HEK293 (cell line): ENCODE data around the gene BCKDHA.

Experiments
- GLI2 ChIP-seq: fragments of 450-650 bp; formaldehyde crosslinking; IDR thresholded peaks from 2 replicates; pipeline ENCODE4; 2017; ENCODE audit warnings: missing biosample characterization, missing genetic modification characterization, low read depth, borderline replicate concordance
- GLIS2 ChIP-seq: fragments of 450-650 bp; formaldehyde crosslinking; IDR thresholded peaks from 2 replicates; pipeline ENCODE4 v1.5.1; 2016; ENCODE audit warnings: missing biosample characterization, missing genetic modification characterization
- IKZF3 ChIP-seq: fragments of 450-650 bp; IDR thresholded peaks from 2 replicates; pipeline ENCODE4 v1.5.0; 2018; ENCODE audit warnings: missing biosample characterization, mild to moderate bottlenecking, missing genetic modification characterization, moderate library complexity
- KLF10 ChIP-seq: fragments of 450-650 bp; IDR thresholded peaks from 2 replicates; pipeline ENCODE4 v1.5.1; 2018; ENCODE audit warnings: missing biosample characterization, mild to moderate bottlenecking, missing genetic modification characterization
- OSR2 ChIP-seq: fragments of 450-650 bp; formaldehyde crosslinking; IDR thresholded peaks from 2 replicates; pipeline ENCODE4 v1.5.1; 2016; ENCODE audit warnings: missing biosample characterization, missing genetic modification characterization
- PRDM6 ChIP-seq: fragments of 450-650 bp; formaldehyde crosslinking; IDR thresholded peaks from 2 replicates; pipeline ENCODE4 v1.5.1; 2017; ENCODE audit warnings: missing biosample characterization, missing genetic modification characterization
- ZBTB20 ChIP-seq: fragments of 450-650 bp; formaldehyde crosslinking; IDR thresholded peaks from 2 replicates; pipeline ENCODE4 v1.5.1; 2016; ENCODE audit warnings: missing biosample characterization, missing genetic modification characterization
- ZNF175 ChIP-seq: fragments of 450-650 bp; formaldehyde crosslinking; IDR thresholded peaks from 2 replicates; pipeline ENCODE4 v1.5.1; 2016; ENCODE audit warnings: missing biosample characterization, missing genetic modification characterization
- ZNF2 ChIP-seq: fragments of 450-650 bp; formaldehyde crosslinking; IDR thresholded peaks from 2 replicates; pipeline ENCODE4 v1.5.1; 2016; ENCODE audit warnings: missing biosample characterization, missing genetic modification characterization
- ZNF202 ChIP-seq: fragments of 450-650 bp; formaldehyde crosslinking; IDR thresholded peaks from 2 replicates; pipeline ENCODE4 v1.5.1; 2016; ENCODE audit warnings: missing biosample characterization, missing genetic modification characterization, borderline replicate concordance
- ZNF311 ChIP-seq: fragments of 450-650 bp; formaldehyde crosslinking; IDR thresholded peaks from 2 replicates; pipeline ENCODE4 v1.5.1; 2017; ENCODE audit warnings: missing biosample characterization, missing genetic modification characterization, borderline replicate concordance
- ZNF394 ChIP-seq: fragments of 450-650 bp; formaldehyde crosslinking; IDR thresholded peaks from 2 replicates; pipeline ENCODE4 v1.5.1; 2016; ENCODE audit warnings: missing biosample characterization, missing genetic modification characterization, mild to moderate bottlenecking, moderate library complexity, borderline replicate concordance
- ZNF555 ChIP-seq: fragments of 450-650 bp; formaldehyde crosslinking; conservative IDR thresholded peaks from 2 replicates; pipeline ENCODE4 v1.5.1; 2017; ENCODE audit warnings: missing biosample characterization, mild to moderate bottlenecking, missing genetic modification characterization, inconsistent platforms
- ZNF561 ChIP-seq: fragments of 450-650 bp; IDR thresholded peaks from 2 replicates; pipeline ENCODE4 v1.5.1; 2018; ENCODE audit warnings: missing biosample characterization, missing genetic modification characterization, borderline replicate concordance
- ZNF654 ChIP-seq: fragments of 450-650 bp; formaldehyde crosslinking; IDR thresholded peaks from 2 replicates; pipeline ENCODE4 v1.5.1; 2016; ENCODE audit warnings: low read depth, missing biosample characterization, missing genetic modification characterization
- ZNF785 ChIP-seq: fragments of 450-650 bp; formaldehyde crosslinking; IDR thresholded peaks from 2 replicates; pipeline ENCODE4 v1.5.1; 2016; ENCODE audit warnings: missing biosample characterization, missing genetic modification characterization
- TF ChIP-seq, protein P1 (sequence below): fragments of 450-650 bp; formaldehyde crosslinking; IDR thresholded peaks from 2 replicates; pipeline ENCODE4 v1.5.1; 2016; ENCODE audit warnings: missing biosample characterization, missing genetic modification characterization
- TF ChIP-seq, protein P2 (sequence below): fragments of 450-650 bp; formaldehyde crosslinking; IDR thresholded peaks from 2 replicates; pipeline ENCODE4 v1.5.1; 2016; ENCODE audit warnings: missing biosample characterization, missing genetic modification characterization, borderline replicate concordance
- TF ChIP-seq, protein P3 (sequence below): fragments of 450-650 bp; formaldehyde crosslinking; IDR thresholded peaks from 2 replicates; pipeline ENCODE4 v1.5.1; 2016; ENCODE audit warnings: missing biosample characterization, missing genetic modification characterization

Gene BCKDHA

GRCh38 chr19:41351339-41352245 is 46.0 kb upstream of the BCKDHA start (continued):
- TF ChIP-seq, protein P1, sequence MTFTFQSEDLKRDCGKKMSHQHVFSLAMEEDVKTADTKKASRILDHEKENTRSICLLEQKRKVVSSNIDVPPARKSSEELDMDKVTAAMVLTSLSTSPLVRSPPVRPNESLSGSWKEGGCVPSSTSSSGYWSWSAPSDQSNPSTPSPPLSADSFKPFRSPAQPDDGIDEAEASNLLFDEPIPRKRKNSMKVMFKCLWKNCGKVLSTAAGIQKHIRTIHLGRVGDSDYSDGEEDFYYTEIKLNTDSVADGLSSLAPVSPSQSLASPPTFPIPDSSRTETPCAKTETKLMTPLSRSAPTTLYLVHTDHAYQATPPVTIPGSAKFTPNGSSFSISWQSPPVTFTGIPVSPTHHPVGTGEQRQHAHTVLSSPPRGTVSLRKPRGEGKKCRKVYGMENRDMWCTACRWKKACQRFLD (tag by site-specific recombination) = no peak
- TF ChIP-seq, protein P2, sequence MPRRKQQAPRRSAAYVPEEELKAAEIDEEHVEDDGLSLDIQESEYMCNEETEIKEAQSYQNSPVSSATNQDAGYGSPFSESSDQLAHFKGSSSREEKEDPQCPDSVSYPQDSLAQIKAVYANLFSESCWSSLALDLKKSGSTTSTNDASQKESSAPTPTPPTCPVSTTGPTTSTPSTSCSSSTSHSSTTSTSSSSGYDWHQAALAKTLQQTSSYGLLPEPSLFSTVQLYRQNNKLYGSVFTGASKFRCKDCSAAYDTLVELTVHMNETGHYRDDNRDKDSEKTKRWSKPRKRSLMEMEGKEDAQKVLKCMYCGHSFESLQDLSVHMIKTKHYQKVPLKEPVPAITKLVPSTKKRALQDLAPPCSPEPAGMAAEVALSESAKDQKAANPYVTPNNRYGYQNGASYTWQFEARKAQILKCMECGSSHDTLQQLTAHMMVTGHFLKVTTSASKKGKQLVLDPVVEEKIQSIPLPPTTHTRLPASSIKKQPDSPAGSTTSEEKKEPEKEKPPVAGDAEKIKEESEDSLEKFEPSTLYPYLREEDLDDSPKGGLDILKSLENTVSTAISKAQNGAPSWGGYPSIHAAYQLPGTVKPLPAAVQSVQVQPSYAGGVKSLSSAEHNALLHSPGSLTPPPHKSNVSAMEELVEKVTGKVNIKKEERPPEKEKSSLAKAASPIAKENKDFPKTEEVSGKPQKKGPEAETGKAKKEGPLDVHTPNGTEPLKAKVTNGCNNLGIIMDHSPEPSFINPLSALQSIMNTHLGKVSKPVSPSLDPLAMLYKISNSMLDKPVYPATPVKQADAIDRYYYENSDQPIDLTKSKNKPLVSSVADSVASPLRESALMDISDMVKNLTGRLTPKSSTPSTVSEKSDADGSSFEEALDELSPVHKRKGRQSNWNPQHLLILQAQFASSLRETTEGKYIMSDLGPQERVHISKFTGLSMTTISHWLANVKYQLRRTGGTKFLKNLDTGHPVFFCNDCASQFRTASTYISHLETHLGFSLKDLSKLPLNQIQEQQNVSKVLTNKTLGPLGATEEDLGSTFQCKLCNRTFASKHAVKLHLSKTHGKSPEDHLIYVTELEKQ (tag by site-specific recombination) = no peak
- TF ChIP-seq ZNF561 = 0 out of 2 replicates have a peak, but pooled peaks have one; percentile 40
- TF ChIP-seq GLIS2 (tag by site-specific recombination) = peak; percentile 85
- TF ChIP-seq ZNF394 (tag by site-specific recombination) = no peak
- TF ChIP-seq ZBTB20 = peak; percentile 33; the same call in 1 of the 2 replicates
- TF ChIP-seq ZNF785 (tag by site-specific recombination) = no peak
- TF ChIP-seq OSR2 (tag by site-specific recombination) = no peak
- TF ChIP-seq KLF10 (tag by site-specific recombination) = peak; percentile 32; the same call in 1 of the 2 replicates
- peak; percentile 20; the same call in 1 of the 2 replicates for TF ChIP-seq ZNF2
- no peak for TF ChIP-seq ZNF175 (tag by site-specific recombination)
- TF ChIP-seq ZNF654 (tag by site-specific recombination) = no peak
- peak; percentile 58; the same call in 1 of the 2 replicates for TF ChIP-seq IKZF3 (tag by site-specific recombination)
- TF ChIP-seq GLI2 (tag by site-specific recombination) = no peak
- TF ChIP-seq, protein P3, sequence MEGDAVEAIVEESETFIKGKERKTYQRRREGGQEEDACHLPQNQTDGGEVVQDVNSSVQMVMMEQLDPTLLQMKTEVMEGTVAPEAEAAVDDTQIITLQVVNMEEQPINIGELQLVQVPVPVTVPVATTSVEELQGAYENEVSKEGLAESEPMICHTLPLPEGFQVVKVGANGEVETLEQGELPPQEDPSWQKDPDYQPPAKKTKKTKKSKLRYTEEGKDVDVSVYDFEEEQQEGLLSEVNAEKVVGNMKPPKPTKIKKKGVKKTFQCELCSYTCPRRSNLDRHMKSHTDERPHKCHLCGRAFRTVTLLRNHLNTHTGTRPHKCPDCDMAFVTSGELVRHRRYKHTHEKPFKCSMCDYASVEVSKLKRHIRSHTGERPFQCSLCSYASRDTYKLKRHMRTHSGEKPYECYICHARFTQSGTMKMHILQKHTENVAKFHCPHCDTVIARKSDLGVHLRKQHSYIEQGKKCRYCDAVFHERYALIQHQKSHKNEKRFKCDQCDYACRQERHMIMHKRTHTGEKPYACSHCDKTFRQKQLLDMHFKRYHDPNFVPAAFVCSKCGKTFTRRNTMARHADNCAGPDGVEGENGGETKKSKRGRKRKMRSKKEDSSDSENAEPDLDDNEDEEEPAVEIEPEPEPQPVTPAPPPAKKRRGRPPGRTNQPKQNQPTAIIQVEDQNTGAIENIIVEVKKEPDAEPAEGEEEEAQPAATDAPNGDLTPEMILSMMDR (tag by site-specific recombination) = no peak
- no peak for TF ChIP-seq PRDM6 (tag by site-specific recombination)
- no peak for TF ChIP-seq ZNF311
- TF ChIP-seq ZNF555 (tag by site-specific recombination) = no peak
- TF ChIP-seq ZNF202 = no peak
